ENCODE results near the gene DMAC2L.

- TF ChIP-seq CTCF (conservative IDR thresholded peaks at IDR 0.05; ENCODE audit: low read length) (no peak), EZH2phosphoT487 (IDR thresholded peaks at IDR 0.05; ENCODE audit: borderline replicate concordance) (no peak)
Observed at GRCh38 chr14:50347521-50347920, 35.4 kb downstream of the DMAC2L start.
